AG10803 (cell line): ENCODE measurements around the gene LGALS3BP.

ENCODE experiments used
- DNase-seq: peaks from one replicate; pipeline ENCODE4 v3.0.0; 2010; ENCODE audit warnings: low read depth
- H3K4me3 ChIP-seq: 2 replicates; pipeline ENCODE4 v1.5.1; 2011; ENCODE audit warnings: mild to moderate bottlenecking, low read length, control low read depth
- CTCF ChIP-seq: conservative IDR thresholded peaks from 2 replicates; pipeline ENCODE4 v1.5.1; 2011; ENCODE audit warnings: mild to moderate bottlenecking, low read length, control low read depth, inconsistent platforms

LGALS3BP gene

GRCh38 chr17:78925662-78926555 is 53.8 kb downstream of the LGALS3BP start:
- no peak for TF ChIP-seq CTCF
- DNase-seq = peak; percentile 91
- peak overlapping the region; percentile 86 for H3K4me3 ChIP-seq

GRCh38 chr17:78925234-78925633 is 54.5 kb downstream of the LGALS3BP start, which contains the start of gene TIMP2:
Gene TIMP2, minus strand, starts transcription at chr17:78925387. Its CDS starts 299 bp downstream, at chr17:78925088.
- DNase-seq = peak; percentile 83
- H3K4me3 ChIP-seq = peak within 1 kb of the TSS; percentile 86
- TF ChIP-seq CTCF = no peak; the same call in 1 of the 2 replicates

GRCh38 chr17:78924481-78925151 is 55.1 kb downstream of the LGALS3BP start:
- DNase-seq = peak; percentile 59
- peak overlapping the region; percentile 86 for H3K4me3 ChIP-seq
- TF ChIP-seq CTCF = no peak

GRCh38 chr17:78923660-78924453 is 55.9 kb downstream of the LGALS3BP start:
- no peak for TF ChIP-seq CTCF
- no peak for DNase-seq
- peak overlapping the region; percentile 86 for H3K4me3 ChIP-seq

- no peak for TF ChIP-seq CTCF
- DNase-seq = no peak
- H3K4me3 ChIP-seq = peak overlapping the region; percentile 86
Measured at GRCh38 chr17:78922816-78923498, 56.8 kb downstream of the LGALS3BP start.

- peak; percentile 49 for DNase-seq
- TF ChIP-seq CTCF = no peak
- H3K4me3 ChIP-seq = peak overlapping the region; percentile 39
Measured at GRCh38 chr17:78921437-78921971, 58.2 kb downstream of the LGALS3BP start.
